PC-3 (cell line): ENCODE results near the gene DISC1. TPM values are rescaled to one million over a fixed set of nuclear protein-coding genes. Genes with fewer than 3 reads are reported as not detected.
"Not testable (repeated sequence)": the region's sequence is repeated elsewhere in the genome, so short reads cannot be mapped to it uniquely, and the experiment has no call there.

Experiments
- ATAC-seq: fragments of 200-7000 bp; cut with Tn5 transposase; 2 replicates; pipeline ENCODE4 v1.9.1; 2020; ENCODE audit warnings: mild to moderate bottlenecking, moderate library complexity
- BruUV-seq: library from RNA; stranded (reverse); fragments of 400-500 nt; replicated peaks from 2 replicates; lab custom pipeline; 2021; lab: Mats Ljungman, UMichigan
- CTCF ChIA-PET: fragments of 300-600 bp; sonication (Branson Sonifier 250); formaldehyde crosslinking; loops from one replicate; lab custom pipeline; 2022; ENCODE audit warnings: antibody characterized with exemption; lab: Charles Lee
- POLR2A ChIA-PET: fragments of 300-600 bp; sonication (Branson Sonifier 250); formaldehyde crosslinking; loops from one replicate; lab custom pipeline; 2022; ENCODE audit warnings: antibody characterized with exemption; ENCODE audit not compliant: unreplicated experiment; lab: Charles Lee
- DNase-seq: peaks from one replicate; pipeline ENCODE4 v3.0.0-alpha.2; 2015
- H2AFZ ChIP-seq: fragments of 300-600 bp; sonication (generic); 2 replicates; pipeline ENCODE4 v1.6.0; 2016; ENCODE audit warnings: antibody characterized with exemption, low read length
- H3F3A ChIP-seq: fragments of 300-600 bp; sonication (generic); one replicate; pipeline ENCODE4 v1.6.0; 2017; ENCODE audit warnings: antibody characterized with exemption, low read length, control low read depth, mild to moderate bottlenecking; ENCODE audit not compliant: unreplicated experiment
- H3K27ac ChIP-seq: fragments of 300-600 bp; sonication (generic); 2 replicates; pipeline ENCODE4 v1.5.1; 2016; ENCODE audit warnings: mild to moderate bottlenecking, low read length
- H3K27me3 ChIP-seq: fragments of 300-600 bp; sonication (generic); 2 replicates; pipeline ENCODE4 v1.6.1; 2016; ENCODE audit warnings: low read length, mixed read lengths
- H3K36me3 ChIP-seq: fragments of 300-600 bp; sonication (generic); 2 replicates; pipeline ENCODE4 v1.6.1; 2016; ENCODE audit warnings: low read depth, mixed run types, low read length, mixed read lengths
- H3K4me1 ChIP-seq: fragments of 300-600 bp; sonication (generic); 2 replicates; pipeline ENCODE4 v1.5.1; 2016; ENCODE audit warnings: low read length; ENCODE audit not compliant: insufficient read depth
- H3K4me2 ChIP-seq: fragments of 300-600 bp; sonication (generic); 2 replicates; pipeline ENCODE4 v1.6.0; 2016; ENCODE audit warnings: low read length
- H3K4me3 ChIP-seq: fragments of 300-600 bp; sonication (generic); 2 replicates; pipeline ENCODE4 v1.5.1; 2016; ENCODE audit warnings: mild to moderate bottlenecking, low read length, mixed read lengths
- H3K79me2 ChIP-seq: fragments of 300-600 bp; sonication (generic); 2 replicates; pipeline ENCODE4 v1.6.1; 2017; ENCODE audit warnings: low read length, mixed read lengths
- H3K9ac ChIP-seq: fragments of 300-600 bp; sonication (generic); 2 replicates; pipeline ENCODE4 v1.6.0; 2016; ENCODE audit warnings: mild to moderate bottlenecking, low read length
- H3K9me2 ChIP-seq: fragments of 300-600 bp; sonication (generic); replicated peaks from 2 replicates; pipeline ENCODE4 v1.6.1; 2016; ENCODE audit warnings: mixed run types, low read length, mixed read lengths
- H3K9me3 ChIP-seq: fragments of 300-600 bp; sonication (generic); 2 replicates; pipeline ENCODE4 v1.6.1; 2016; ENCODE audit warnings: low read length, mixed read lengths
- H4K20me1 ChIP-seq: fragments of 300-600 bp; sonication (generic); 2 replicates; pipeline ENCODE4 v1.6.1; 2016; ENCODE audit warnings: low read length, mixed read lengths
- CTCF ChIP-seq: fragments of 300-600 bp; sonication (generic); conservative IDR thresholded peaks from 2 replicates; pipeline ENCODE4 v1.5.1; 2017; ENCODE audit warnings: antibody characterized with exemption, low read depth, mild to moderate bottlenecking, low read length
- EZH2 ChIP-seq: fragments of 300-600 bp; sonication (generic); IDR thresholded peaks from one replicate; pipeline ENCODE4 v1.6.1; 2017; ENCODE audit warnings: antibody characterized with exemption, mild to moderate bottlenecking, low read length; ENCODE audit not compliant: unreplicated experiment
- EZH2phosphoT487 ChIP-seq: fragments of 300-600 bp; sonication (generic); IDR thresholded peaks from 2 replicates; pipeline ENCODE4 v1.6.1; 2018; ENCODE audit warnings: mild to moderate bottlenecking, antibody characterized with exemption, low read length, borderline replicate concordance
- intact Hi-C: fragments of 100-400 bp; cut with micrococcal nuclease; formaldehyde crosslinking; loops from 2 replicates; pipeline ENCODE4 v1.9.0; 2023
- total RNA-seq: library from RNA; depleted of rRNA; stranded (reverse); fragments of >200 nt; gene quantifications from 2 replicates; pipeline ENCODE4 v1.2.3, GENCODE V29; 2014

DISC1 gene
- total RNA-seq, 1 experiment from 2014 or later = 3.4 TPM

- Histone ChIP-seq H3K4me3 (no peak overlapping the region), H3K27me3 (no peaks in the 10 kb centered on the region), H3K9ac (no peak overlapping the region), H3K27ac (no peak overlapping the region), H3K36me3 (no peaks in the 10 kb centered on the region), H3K4me1 (no peaks in the 10 kb centered on the region), H4K20me1 (no peaks in the 10 kb centered on the region), H3K4me2 (no peak overlapping the region), H3K79me2 (no peaks in the 10 kb centered on the region), H3K9me2 (no peaks in the 10 kb centered on the region), H3K9me3 (no peaks in the 10 kb centered on the region), H3F3A (no peaks in the 10 kb centered on the region), H2AFZ (no peak overlapping the region)
- ChIA-PET POLR2A (interaction anchor here (0.6 kb wide), 1 partner anchor 77 kb away, joined by 3 read pairs; no protein-coding TSS in a partner anchor), CTCF (interaction anchor here (0.6 to 0.7 kb wide), 2 partner anchors 14 to 288 kb away, joined by 3 read pairs; no protein-coding TSS in a partner anchor)
- no TSS peak for BruUV-seq
- intact Hi-C loops = no loop called here
- TF ChIP-seq EZH2phosphoT487 (no peak), EZH2 (no peak), CTCF (no peak)
- DNase-seq (no peak), ATAC-seq (no peak)
These were observed 16.7 kb downstream of the DISC1 start for GRCh38 chr1:231643071-231643934.

GRCh38 chr1:231643935-231644237, 17.3 kb downstream of the DISC1 start:
- TF ChIP-seq EZH2phosphoT487 = no peak
- TF ChIP-seq EZH2 = no peak
- no peaks in the 10 kb centered on the region for H3K9me3 ChIP-seq
- H3F3A ChIP-seq = no peaks in the 10 kb centered on the region
- H3K4me3 ChIP-seq = no peak overlapping the region
- H3K27ac ChIP-seq = no peak overlapping the region
- H3K9me2 ChIP-seq = no peaks in the 10 kb centered on the region
- DNase-seq = no peak
- no peak overlapping the region for H3K9ac ChIP-seq
- no peak overlapping the region for H2AFZ ChIP-seq
- no peak for ATAC-seq
- no peaks in the 10 kb centered on the region for H4K20me1 ChIP-seq
- CTCF ChIA-PET = no interaction called here
- H3K36me3 ChIP-seq = no peaks in the 10 kb centered on the region
- intact Hi-C loops = no loop called here
- H3K4me1 ChIP-seq = no peaks in the 10 kb centered on the region
- H3K4me2 ChIP-seq = no peak overlapping the region
- POLR2A ChIA-PET = no interaction called here
- no peaks in the 10 kb centered on the region for H3K79me2 ChIP-seq
- no TSS peak for BruUV-seq
- no peaks in the 10 kb centered on the region for H3K27me3 ChIP-seq

- H3K4me1 ChIP-seq, ATAC-seq, POLR2A ChIA-PET, H3K36me3 ChIP-seq, H3K9me2 ChIP-seq, intact Hi-C loops, H3K9ac ChIP-seq, H3K27me3 ChIP-seq, DNase-seq, H3K9me3 ChIP-seq, H3K4me2 ChIP-seq, BruUV-seq, H3K4me3 ChIP-seq, H3F3A ChIP-seq, H2AFZ ChIP-seq, H3K79me2 ChIP-seq, H4K20me1 ChIP-seq, H3K27ac ChIP-seq, CTCF ChIA-PET: not testable (repeated sequence)
These were observed 19.0 kb downstream of the DISC1 start for GRCh38 chr1:231645634-231646033.

GRCh38 chr1:231646165-231646564, 19.6 kb downstream of the DISC1 start:
- H3K4me1 ChIP-seq, H4K20me1 ChIP-seq, H3K9ac ChIP-seq, H2AFZ ChIP-seq, H3F3A ChIP-seq, H3K9me3 ChIP-seq, BruUV-seq, H3K4me3 ChIP-seq, CTCF ChIA-PET, H3K27me3 ChIP-seq, POLR2A ChIA-PET, H3K79me2 ChIP-seq, ATAC-seq, DNase-seq, intact Hi-C loops, H3K27ac ChIP-seq, H3K36me3 ChIP-seq, H3K4me2 ChIP-seq, H3K9me2 ChIP-seq: not testable (repeated sequence)

- peak; percentile 31 for ATAC-seq
- POLR2A ChIA-PET, H4K20me1 ChIP-seq, H3K9ac ChIP-seq, H3K79me2 ChIP-seq, CTCF ChIA-PET, H3K27me3 ChIP-seq, DNase-seq, H3K4me2 ChIP-seq, intact Hi-C loops, H3K4me1 ChIP-seq, BruUV-seq, H3K36me3 ChIP-seq, H3K27ac ChIP-seq, H3K9me2 ChIP-seq, H3K4me3 ChIP-seq, H3F3A ChIP-seq, H3K9me3 ChIP-seq: not testable (repeated sequence)
- peak overlapping the region; percentile 37; the same call in 1 of the 2 replicates for H2AFZ ChIP-seq
These were observed 25.2 kb downstream of the DISC1 start for GRCh38 chr1:231651621-231652260.
